ACHN (cell line): ENCODE results near the gene NBEAL2.
"Not testable (repeated sequence)": the region's sequence is repeated elsewhere in the genome, so short reads cannot be mapped to it uniquely, and the experiment has no call there.

Source experiments
- DNase-seq: peaks from one replicate; pipeline ENCODE4 v3.0.0-alpha.2; 2015
- in situ Hi-C: cut with HindIII; loops from 2 replicates; pipeline ENCODE4 v1.10.0; 2017; ENCODE audit warnings: low sequenced_read_pairs, low pct_ligation_motif_present, low pct_unique_long_range_greater_than_20kb

Gene NBEAL2

DNA sequence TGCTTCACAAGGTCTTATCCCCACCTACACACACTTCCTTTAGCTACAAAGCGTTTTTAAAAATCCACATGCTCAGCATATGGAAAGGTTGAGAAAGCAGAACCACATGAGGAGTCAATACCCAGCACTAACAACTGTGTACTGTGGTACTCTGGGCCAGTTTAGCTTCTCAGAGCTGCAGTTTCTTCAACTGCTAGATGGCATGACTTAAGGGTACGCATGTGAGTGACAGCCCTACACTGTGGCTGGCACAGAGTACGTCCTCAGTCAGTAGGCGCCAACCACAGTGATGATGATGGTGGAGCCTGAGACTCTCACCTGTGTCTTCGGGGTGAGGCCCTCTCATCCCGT lies 20.3 kb upstream of the NBEAL2 start:
- DNase-seq = no peak
- in situ Hi-C loops = no loop called here

- no peak for DNase-seq
- in situ Hi-C loops = no loop called here
These were observed 19.3 kb upstream of the NBEAL2 start for GRCh38 chr3:46960081-46960701.

DNA sequence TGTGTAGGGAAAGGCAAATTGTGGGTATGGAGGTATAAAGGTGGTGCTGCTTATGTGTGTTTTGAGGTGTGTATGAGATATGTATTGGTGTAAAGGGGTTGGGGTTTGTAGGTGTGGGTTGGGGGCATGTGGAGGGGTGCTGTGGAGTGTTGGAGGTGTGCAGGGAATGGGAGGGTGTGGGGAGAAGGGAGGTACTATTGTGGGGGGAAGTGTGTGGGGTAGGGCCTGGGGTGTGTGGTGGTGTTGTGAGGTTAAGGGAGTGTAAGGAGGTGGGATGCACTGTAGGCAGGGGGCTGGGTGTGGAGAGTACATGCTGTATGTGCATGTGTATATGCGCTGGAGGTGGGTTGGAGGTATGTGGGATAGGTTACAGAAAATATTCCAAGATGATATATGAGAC lies 18.6 kb upstream of the NBEAL2 start:
- no peak for DNase-seq
- in situ Hi-C loops = no loop called here

DNA sequence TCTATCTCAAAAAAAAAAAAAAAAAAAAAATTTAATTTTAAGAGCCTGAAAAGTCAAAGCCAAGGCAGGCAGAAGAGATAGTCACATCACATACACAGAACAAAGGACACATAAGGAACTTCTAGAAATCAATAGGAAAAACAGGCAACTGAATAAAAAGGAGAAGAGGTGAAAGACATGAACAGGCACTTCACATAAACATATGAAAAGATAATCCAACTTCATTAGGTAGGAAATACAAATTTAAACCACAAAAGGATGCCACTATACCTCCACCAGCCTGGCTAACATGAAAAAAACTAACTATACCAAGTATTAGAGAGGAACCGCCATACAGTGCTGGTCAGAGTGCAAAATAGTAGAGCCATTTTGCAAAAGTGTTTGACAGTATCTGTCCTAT lies 17.0 kb upstream of the NBEAL2 start:
- in situ Hi-C loops = no loop called here
- DNase-seq = no peak

GRCh38 chr3:46962990-46963389 lies 16.5 kb upstream of the NBEAL2 start:
- no peak for DNase-seq
- in situ Hi-C loops = no loop called here

DNA sequence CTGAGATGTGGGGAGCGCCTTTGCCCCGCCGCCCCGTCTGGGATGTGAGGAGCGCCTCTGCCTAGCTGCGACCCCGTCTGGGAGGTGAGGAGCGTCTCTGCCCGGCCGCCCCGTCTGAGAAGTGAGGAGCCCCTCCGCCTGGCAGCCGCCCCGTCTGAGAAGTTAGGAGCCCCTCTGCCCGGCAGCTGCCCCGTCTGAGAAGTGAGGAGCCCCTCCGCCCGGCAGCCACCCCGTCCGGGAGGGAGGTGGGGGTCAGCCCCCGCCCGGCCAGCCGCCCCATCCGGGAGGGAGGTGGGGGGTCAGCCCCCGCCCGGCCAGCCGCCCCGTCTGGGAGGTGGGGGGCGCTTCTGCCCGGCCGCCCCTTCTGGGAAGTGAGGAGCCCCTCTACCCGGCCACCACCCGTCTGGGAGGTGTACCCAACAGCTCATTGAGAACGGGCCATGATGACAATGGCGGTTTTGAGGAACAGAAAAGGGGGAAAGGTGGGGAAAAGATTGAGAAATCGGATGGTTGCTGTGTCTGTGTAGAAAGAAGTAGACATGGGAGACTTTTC lies 15.4 kb upstream of the NBEAL2 start:
- in situ Hi-C loops, DNase-seq: not testable (repeated sequence)

- DNase-seq = no peak
- in situ Hi-C loops = no loop called here
These were observed 14.3 kb upstream of the NBEAL2 start for GRCh38 chr3:46965151-46965550.

- DNase-seq = no peak
- in situ Hi-C loops = no loop called here
These were observed 12.7 kb upstream of the NBEAL2 start for GRCh38 chr3:46966811-46967210.

- DNase-seq = no peak
- in situ Hi-C loops = no loop called here
These were observed 10.6 kb upstream of the NBEAL2 start for GRCh38 chr3:46968783-46969428.

- DNase-seq = peak; percentile 86
- in situ Hi-C loops = no loop called here
These were observed 8.9 kb upstream of the NBEAL2 start for GRCh38 chr3:46970391-46971091.

DNA sequence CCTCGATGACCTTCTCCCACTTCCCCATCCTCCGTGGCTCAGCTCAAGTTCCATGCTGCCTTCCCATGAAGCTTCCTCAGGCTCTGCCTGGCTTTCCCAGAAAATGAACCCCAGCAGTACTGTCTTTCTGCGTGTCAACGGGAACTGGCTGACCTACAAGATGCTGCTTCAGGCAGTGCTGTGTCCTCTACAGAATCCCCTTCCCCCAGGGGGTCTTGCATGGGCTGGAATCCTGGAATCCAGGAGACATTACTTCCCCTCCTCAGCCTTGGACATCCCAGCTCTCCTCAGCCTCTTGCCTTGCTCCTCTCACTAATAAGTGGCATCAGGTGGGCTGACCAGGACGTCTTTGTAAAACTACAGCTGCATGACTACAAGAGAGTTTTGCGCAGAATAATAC lies 8.3 kb upstream of the NBEAL2 start:
- no peak for DNase-seq
- in situ Hi-C loops = no loop called here

DNA sequence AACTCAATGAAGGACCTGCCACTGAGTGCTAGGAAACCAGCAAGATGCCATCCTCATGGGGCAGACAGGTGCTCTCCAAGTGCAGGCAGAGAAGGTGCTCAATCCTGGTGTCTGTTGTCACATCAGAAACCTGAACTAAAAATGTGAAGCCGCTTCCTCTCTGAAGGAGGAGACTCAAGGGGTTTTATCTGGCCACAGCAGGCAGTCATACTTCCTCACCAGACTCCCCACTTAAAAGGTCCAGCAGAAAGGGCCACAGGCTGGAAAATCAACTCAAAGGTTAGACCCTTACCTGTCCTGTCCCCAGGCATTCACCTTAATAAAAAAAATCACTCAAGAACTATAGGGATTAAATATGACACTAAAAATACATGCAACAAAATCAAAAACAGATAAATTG lies 7.7 kb upstream of the NBEAL2 start:
- in situ Hi-C loops = no loop called here

GRCh38 chr3:46972396-46972795 lies 7.1 kb upstream of the NBEAL2 start:
- in situ Hi-C loops = no loop called here
- no peak for DNase-seq

More for the DNA sequence above, 7.7 kb upstream of the NBEAL2 start:
- no peak for DNase-seq

GRCh38 chr3:46974421-46975171 lies 4.9 kb upstream of the NBEAL2 start:
- in situ Hi-C loops = no loop called here
- DNase-seq = no peak

DNA sequence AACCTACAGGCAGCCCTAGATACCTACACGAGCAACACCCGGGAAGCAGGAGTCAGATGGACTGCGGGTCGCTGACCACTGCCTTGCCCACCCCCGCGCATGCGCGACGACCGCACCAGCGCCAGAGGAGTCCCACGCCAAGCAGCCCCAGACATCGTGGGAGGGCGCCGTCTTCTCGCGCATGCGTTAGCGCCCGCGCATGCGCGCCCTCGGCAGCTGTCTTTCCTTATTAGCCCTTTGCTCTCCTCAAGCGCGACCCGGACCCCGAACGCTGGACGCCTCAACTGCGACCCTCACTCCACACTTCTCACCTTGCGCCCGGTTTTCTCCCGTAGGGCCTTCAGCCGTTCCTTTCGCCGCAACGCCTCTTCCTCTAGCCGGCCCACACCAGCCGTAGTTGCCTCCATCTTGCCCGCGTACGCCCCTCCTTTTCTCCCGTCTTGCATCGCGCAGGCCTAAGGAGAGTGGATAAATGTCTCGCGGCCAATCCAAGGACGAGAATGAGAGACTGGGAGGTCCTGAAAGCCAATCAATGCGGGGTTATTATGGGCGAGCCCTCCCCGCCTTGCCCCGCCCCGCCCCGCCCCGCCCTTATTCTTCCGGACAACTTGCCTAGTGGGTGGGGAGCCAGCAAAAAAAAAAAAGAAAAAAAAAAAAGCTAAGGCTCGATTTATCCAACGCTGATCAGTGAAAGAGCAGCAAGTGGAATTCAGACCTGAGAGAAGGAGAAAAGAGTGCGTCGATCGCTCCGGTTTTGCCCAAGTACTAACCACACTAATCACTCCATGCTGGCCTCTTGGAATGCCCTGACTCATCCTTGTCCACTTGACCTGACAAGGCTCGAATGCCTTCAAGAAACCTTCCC lies 2.9 kb upstream of the NBEAL2 start, which contains the start of gene CCDC12:
CCDC12 (minus strand) TSS at position 420 of the 865 bp plus-strand sequence; CDS start at position 407, 13 bp downstream.
- in situ Hi-C loops = no loop called here
- peak; percentile 98 for DNase-seq

- in situ Hi-C loops = no loop called here
- no peak for DNase-seq
These were observed 1.7 kb upstream of the NBEAL2 start for GRCh38 chr3:46977811-46978195.

DNA sequence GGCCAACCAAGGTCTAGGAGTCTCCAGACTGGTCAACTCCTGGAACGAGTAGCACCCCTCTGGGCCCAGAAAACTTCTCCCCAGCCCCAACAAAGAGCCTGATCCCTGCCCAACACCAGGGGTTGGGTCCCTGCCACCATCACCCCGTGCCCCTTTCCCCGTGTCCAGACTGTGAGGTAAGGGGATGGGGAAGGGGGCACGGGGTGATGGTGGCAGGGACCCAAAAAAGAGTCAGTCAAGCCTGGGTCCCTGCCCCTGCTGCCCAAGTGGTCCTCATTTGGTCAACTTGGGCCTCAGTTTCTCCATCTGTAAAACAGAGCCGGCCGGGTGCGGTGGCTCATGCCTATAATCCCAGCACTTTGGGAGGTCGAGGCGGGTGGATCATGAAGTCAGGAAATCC lies 1.1 kb upstream of the NBEAL2 start:
- in situ Hi-C loops = no loop called here
- no peak for DNase-seq

DNA sequence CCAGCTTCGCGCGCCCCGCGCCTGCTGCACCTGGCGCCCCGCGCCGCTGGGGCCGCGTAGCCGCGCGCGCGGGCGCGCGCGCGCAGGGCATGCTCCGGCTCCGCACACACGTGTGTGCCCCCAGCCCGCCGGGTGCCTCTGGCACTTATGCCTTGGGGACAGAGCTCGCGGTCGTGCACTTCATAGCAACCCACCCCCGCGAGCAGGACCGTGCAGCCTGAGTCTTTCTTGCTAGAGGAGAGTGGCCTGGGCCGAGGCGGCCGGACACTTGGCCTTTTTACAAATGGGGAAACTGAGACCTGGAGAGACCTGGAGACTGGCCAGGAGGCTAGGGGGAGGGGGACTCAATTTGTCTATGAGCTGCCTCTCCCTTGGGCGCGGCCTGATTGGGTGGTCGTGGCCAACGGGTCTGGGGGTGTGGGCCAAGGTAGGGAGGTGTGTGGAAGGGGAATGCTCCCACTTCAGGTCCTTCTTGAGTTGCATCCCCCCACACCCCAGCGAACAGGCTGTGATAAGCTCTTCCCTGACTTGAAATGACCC lies 562 bp downstream of the NBEAL2 start:
- in situ Hi-C loops = no loop called here
- DNase-seq = peak; percentile 9
